ENCODE data around the gene SRSF1.
A peak's percentile ranks its signal among the peaks of the same experiment; 100 is the strongest.
"Not testable (repeated sequence)": the region's sequence is repeated elsewhere in the genome, so short reads cannot be mapped to it uniquely, and the experiment has no call there.

Gene SRSF1

GRCh38 chr17:57988301-57989250, 18.5 kb downstream of the SRSF1 start:
- DNase-seq (ENCODE audit: low read depth in 2 of 2): peak; percentile 38

- peak; percentile 51 to 56 for DNase-seq (ENCODE audit: low read depth in 2 of 2)
These were observed 19.3 kb downstream of the SRSF1 start, which contains the start of gene VEZF1 for GRCh38 chr17:57987581-57988300. VEZF1 (minus strand) TSS chr17:57988254; CDS start chr17:57988111, 143 bp downstream.

- DNase-seq (ENCODE audit: low read depth in 2 of 2): peak in 1 of 2 donors; percentile 7
These were observed 20.0 kb downstream of the SRSF1 start for GRCh38 chr17:57986841-57987580.

- no peak for DNase-seq (ENCODE audit: low read depth in 2 of 2)
These were observed 21.4 kb downstream of the SRSF1 start for GRCh38 chr17:57985675-57985974.

GRCh38 chr17:57984936-57985674, 21.9 kb downstream of the SRSF1 start:
- DNase-seq (ENCODE audit: low read depth in 2 of 2): no peak

- no peak for DNase-seq (ENCODE audit: low read depth in 2 of 2)
These were observed 22.7 kb downstream of the SRSF1 start for GRCh38 chr17:57984261-57984890.

GRCh38 chr17:57983446-57983845, 23.6 kb downstream of the SRSF1 start:
- DNase-seq (ENCODE audit: low read depth in 2 of 2): no peak

GRCh38 chr17:57982452-57983170, 24.4 kb downstream of the SRSF1 start:
- DNase-seq (ENCODE audit: low read depth in 2 of 2): no peak

GRCh38 chr17:57980522-57980921, 26.5 kb downstream of the SRSF1 start:
- no peak for DNase-seq (ENCODE audit: low read depth in 2 of 2)

- no peak for DNase-seq (ENCODE audit: low read depth in 2 of 2)
These were observed 28.0 kb downstream of the SRSF1 start for GRCh38 chr17:57979076-57979475.

- DNase-seq (ENCODE audit: low read depth in 2 of 2): no peak
These were observed 30.5 kb downstream of the SRSF1 start for GRCh38 chr17:57976594-57976993.

- DNase-seq (ENCODE audit: low read depth in 2 of 2): no peak
These were observed 32.0 kb downstream of the SRSF1 start for GRCh38 chr17:57975044-57975443.

- DNase-seq (ENCODE audit: low read depth in 2 of 2): not testable (repeated sequence)
These were observed 32.8 kb downstream of the SRSF1 start for GRCh38 chr17:57974053-57974824.

GRCh38 chr17:57972151-57972550, 34.9 kb downstream of the SRSF1 start:
- no peak for DNase-seq (ENCODE audit: low read depth in 2 of 2)

- DNase-seq (ENCODE audit: low read depth in 2 of 2): no peak
These were observed 35.5 kb downstream of the SRSF1 start for GRCh38 chr17:57971572-57971971.

- no peak for DNase-seq (ENCODE audit: low read depth in 2 of 2)
These were observed 36.3 kb downstream of the SRSF1 start for GRCh38 chr17:57970710-57971109.

GRCh38 chr17:57968456-57968855, 38.6 kb downstream of the SRSF1 start:
- DNase-seq (ENCODE audit: low read depth in 2 of 2): no peak

GRCh38 chr17:57966875-57967274, 40.2 kb downstream of the SRSF1 start:
- no peak for DNase-seq (ENCODE audit: low read depth in 2 of 2)

GRCh38 chr17:57966246-57966645, 40.8 kb downstream of the SRSF1 start:
- no peak for DNase-seq (ENCODE audit: low read depth in 2 of 2)

Measured in stimulated activated CD8-positive, alpha-beta memory T cell treated with anti-CD3 and anti-CD28 coated beads, Interleukin-7, amount 100 ng/mL, for 1 hour (primary cell).